Type B pancreatic cell (in vitro differentiated cells): ENCODE measurements around the gene FAM3B. TPM values are rescaled to one million over a fixed set of nuclear protein-coding genes. Genes with fewer than 3 reads are reported as not detected.

Source experiments
- DNase-seq: peaks from one replicate; pipeline ENCODE4 v3.0.0; 2021; ENCODE audit warnings: mixed read lengths; ENCODE audit not compliant: unreplicated experiment; ENCODE audit errors: extremely low spot score
- H3K27ac Mint-ChIP-seq: 2 replicates; pipeline ENCODE4 v1.8.0; 2021; ENCODE audit warnings: mild to moderate bottlenecking, mixed read lengths
- H3K27me3 Mint-ChIP-seq: 2 replicates; pipeline ENCODE4 v1.8.0; 2021; ENCODE audit warnings: mixed read lengths
- H3K36me3 Mint-ChIP-seq: 2 replicates; pipeline ENCODE4 v1.8.0; 2021; ENCODE audit warnings: mixed read lengths
- H3K4me1 Mint-ChIP-seq: one replicate; pipeline ENCODE4 v1.8.0; 2021; ENCODE audit warnings: mixed read lengths; ENCODE audit not compliant: unreplicated experiment
- H3K4me3 Mint-ChIP-seq: 2 replicates; pipeline ENCODE4 v1.8.0; 2021; ENCODE audit warnings: mild to moderate bottlenecking, mixed read lengths
- H3K9me3 Mint-ChIP-seq: 2 replicates; pipeline ENCODE4 v1.8.0; 2021; ENCODE audit warnings: mixed read lengths
- CTCF ChIP-seq: fragments of 200-600 bp; sonication (generic); conservative IDR thresholded peaks from 2 replicates; pipeline ENCODE4 v1.5.0; 2021; ENCODE audit warnings: antibody characterized with exemption, mild to moderate bottlenecking
- total RNA-seq: library from RNA; stranded (reverse); gene quantifications from 2 replicates; pipeline ENCODE4 v1.2.1, GENCODE V29; 2021; ENCODE audit warnings: low replicate concordance

Gene FAM3B
- total RNA-seq, 1 donor from 2014 or later: 10.3 TPM

GRCh38 chr21:41321211-41321907 lies 4.8 kb downstream of the FAM3B start:
- Mint-ChIP-seq H3K4me1 (peaks cover 9% of the 10 kb centered on the region), H3K9me3 (no peaks in the 10 kb centered on the region), H3K27me3 (peaks cover 10% of the 10 kb centered on the region), H3K4me3 (no peak overlapping the region), H3K36me3 (no peaks in the 10 kb centered on the region), H3K27ac (no peak overlapping the region)
- TF ChIP-seq CTCF: no peak
- no peak for DNase-seq

GRCh38 chr21:41321908-41322495 lies 5.4 kb downstream of the FAM3B start:
- DNase-seq: no peak
- H3K9me3 Mint-ChIP-seq: no peaks in the 10 kb centered on the region
- peaks cover 10% of the 10 kb centered on the region for H3K27me3 Mint-ChIP-seq
- no peaks in the 10 kb centered on the region for H3K36me3 Mint-ChIP-seq
- no peak overlapping the region for H3K4me3 Mint-ChIP-seq
- no peak for TF ChIP-seq CTCF
- peaks cover 9% of the 10 kb centered on the region for H3K4me1 Mint-ChIP-seq
- H3K27ac Mint-ChIP-seq: peak overlapping the region; percentile 5

- Mint-ChIP-seq H3K4me1 (peaks cover 5% of the 10 kb centered on the region), H3K9me3 (no peaks in the 10 kb centered on the region), H3K27me3 (peaks cover 3% of the 10 kb centered on the region), H3K4me3 (no peak overlapping the region), H3K36me3 (no peaks in the 10 kb centered on the region), H3K27ac (no peak overlapping the region)
- TF ChIP-seq CTCF: no peak
- DNase-seq: no peak
Measured at GRCh38 chr21:41322496-41323382, 6.1 kb downstream of the FAM3B start.

DNA sequence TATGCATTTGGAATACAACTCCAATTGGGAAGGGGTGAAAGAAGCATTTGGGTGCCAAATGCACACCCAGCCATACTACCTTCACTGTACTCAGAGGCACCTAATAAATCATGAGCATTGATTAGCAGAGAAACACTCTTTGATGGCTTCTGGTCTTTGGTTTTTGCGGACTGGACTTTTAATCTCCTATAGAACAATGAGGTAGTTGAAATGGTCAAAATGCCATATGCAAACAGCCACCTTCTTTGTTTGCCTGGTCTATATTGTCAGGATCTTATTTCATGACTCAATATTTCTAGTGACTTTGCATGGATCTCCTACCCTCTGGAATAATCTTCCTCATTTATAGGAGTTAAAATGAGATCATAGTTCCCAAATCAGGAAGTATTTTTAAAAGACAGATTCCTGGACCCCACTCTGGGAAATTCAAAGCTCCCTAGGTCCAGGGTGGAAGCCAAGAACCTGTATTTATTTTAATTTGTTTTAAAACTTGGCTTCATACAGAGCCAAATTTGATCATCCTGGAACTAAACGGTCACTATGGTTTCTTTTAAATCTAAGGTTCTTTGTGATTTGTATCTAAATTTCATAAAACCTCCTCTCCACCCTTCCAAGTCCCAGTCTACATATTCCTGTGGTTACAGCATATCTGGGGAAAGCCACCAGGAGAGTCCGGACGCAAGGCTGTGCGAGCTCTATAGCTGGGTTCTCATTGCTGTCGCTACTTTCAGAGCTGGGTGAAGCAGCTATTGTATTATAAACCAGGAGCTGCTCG lies 8.7 kb downstream of the FAM3B start:
- no peak for TF ChIP-seq CTCF
- no peaks in the 10 kb centered on the region for H3K9me3 Mint-ChIP-seq
- H3K4me1 Mint-ChIP-seq: peaks cover 5% of the 10 kb centered on the region
- DNase-seq: no peak
- no peaks in the 10 kb centered on the region for H3K36me3 Mint-ChIP-seq
- no peaks in the 10 kb centered on the region for H3K27me3 Mint-ChIP-seq
- H3K27ac Mint-ChIP-seq: no peak overlapping the region
- H3K4me3 Mint-ChIP-seq: no peak overlapping the region

DNA sequence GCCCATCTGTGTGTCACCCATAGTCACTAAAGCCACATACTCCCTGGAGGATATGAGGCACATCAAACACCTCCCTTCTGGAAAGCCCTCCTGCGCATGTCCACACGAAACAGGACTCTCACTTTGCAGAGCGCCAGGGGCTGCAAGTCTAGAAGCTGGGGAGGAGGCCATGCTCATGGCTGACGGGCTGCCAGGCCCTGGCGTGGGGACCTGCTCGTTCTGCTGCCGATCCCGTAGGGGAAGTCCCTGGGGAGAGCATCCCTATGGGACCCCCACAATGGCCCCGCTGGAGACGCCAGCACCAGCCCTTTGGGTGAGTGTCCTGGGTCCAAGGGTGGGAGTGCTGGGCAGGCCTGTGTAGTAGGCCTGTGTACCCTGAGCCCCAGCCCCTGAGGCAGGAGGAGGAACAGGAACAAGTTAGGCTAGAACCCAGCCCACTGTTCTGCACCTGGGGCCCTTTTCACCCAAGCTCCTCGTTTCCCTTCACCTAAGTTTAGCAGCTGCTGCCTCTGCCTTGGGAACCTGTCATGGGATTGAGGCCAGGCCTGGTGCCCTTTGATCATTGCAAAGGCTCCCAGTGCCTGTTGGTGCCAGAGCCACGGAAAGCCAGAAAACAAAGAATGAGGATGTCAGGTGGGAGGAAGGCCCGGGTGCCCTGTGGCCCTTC lies 9.9 kb downstream of the FAM3B start:
- no peaks in the 10 kb centered on the region for H3K4me1 Mint-ChIP-seq
- no peak overlapping the region for H3K4me3 Mint-ChIP-seq
- peak; percentile 62 for DNase-seq
- no peaks in the 10 kb centered on the region for H3K36me3 Mint-ChIP-seq
- no peaks in the 10 kb centered on the region for H3K27me3 Mint-ChIP-seq
- no peaks in the 10 kb centered on the region for H3K9me3 Mint-ChIP-seq
- TF ChIP-seq CTCF: no peak
- no peak overlapping the region for H3K27ac Mint-ChIP-seq
